ENCODE data around the gene PCDH15. TPM values are rescaled to one million over a fixed set of nuclear protein-coding genes. Genes with fewer than 3 reads are reported as not detected.

The PCDH15 gene
- total RNA-seq, 1 donor from 2014 or later: 0.07 TPM

DNA sequence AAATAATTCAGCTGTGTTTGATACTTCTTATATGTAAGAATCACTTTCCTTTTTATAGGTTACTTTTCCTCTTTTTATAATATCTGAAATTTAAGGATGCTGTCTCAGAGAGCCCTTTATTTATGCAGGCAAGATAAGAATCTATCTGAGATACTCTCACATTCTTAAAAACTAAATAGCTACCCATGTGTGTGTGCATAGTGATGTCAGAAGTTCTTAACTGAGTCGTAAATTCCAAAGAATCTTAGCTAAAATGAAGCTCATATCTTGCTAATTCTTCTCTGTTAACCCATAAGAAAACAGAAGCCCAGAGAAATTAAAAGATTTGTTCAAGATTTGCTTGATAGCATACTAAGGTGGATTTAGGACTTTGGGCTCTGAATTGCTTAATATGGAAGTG is 118.5 kb downstream of the PCDH15 start:
- H3K36me3 Mint-ChIP-seq (ENCODE audit: low read depth): no peaks in the 10 kb centered on the region
- peaks cover 27% of the 10 kb centered on the region for H3K9me3 Mint-ChIP-seq
- no peak overlapping the region for H3K27ac Mint-ChIP-seq
- intact Hi-C loops (cut with micrococcal nuclease): no loop called here
- no peak for DNase-seq (ENCODE audit: low spot score)
- no peaks in the 10 kb centered on the region for H3K4me1 Mint-ChIP-seq (ENCODE audit: low read depth)
- H3K27me3 Mint-ChIP-seq (ENCODE audit: low read depth): no peaks in the 10 kb centered on the region
- no peak overlapping the region for H3K4me3 Mint-ChIP-seq (ENCODE audit: low read depth)

DNA sequence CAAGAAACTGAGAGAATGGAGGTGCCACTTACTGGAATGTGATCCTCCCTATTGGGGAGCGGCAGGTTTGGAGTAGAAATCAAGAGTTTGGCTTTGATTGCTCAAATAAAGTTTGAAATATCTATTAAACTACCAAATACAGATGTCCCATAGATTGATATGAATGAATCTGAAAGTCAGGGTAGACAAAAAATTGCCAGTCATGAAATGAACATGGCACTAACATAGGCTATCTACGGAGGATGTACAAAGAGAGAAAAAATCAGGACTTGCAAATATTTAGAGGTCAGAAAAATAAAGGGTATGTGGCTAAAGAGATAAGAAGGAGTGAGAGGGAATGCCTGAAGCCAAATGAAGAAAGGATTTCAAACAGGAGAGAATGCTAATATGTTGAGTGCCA is 119.9 kb downstream of the PCDH15 start:
- H3K36me3 Mint-ChIP-seq (ENCODE audit: low read depth): no peaks in the 10 kb centered on the region
- no peak overlapping the region for H3K4me3 Mint-ChIP-seq (ENCODE audit: low read depth)
- no peaks in the 10 kb centered on the region for H3K4me1 Mint-ChIP-seq (ENCODE audit: low read depth)
- no peaks in the 10 kb centered on the region for H3K27me3 Mint-ChIP-seq (ENCODE audit: low read depth)
- no peak for DNase-seq (ENCODE audit: low spot score)
- intact Hi-C loops (cut with micrococcal nuclease): no loop called here
- H3K27ac Mint-ChIP-seq: no peak overlapping the region
- H3K9me3 Mint-ChIP-seq: peaks cover 24% of the 10 kb centered on the region

DNA sequence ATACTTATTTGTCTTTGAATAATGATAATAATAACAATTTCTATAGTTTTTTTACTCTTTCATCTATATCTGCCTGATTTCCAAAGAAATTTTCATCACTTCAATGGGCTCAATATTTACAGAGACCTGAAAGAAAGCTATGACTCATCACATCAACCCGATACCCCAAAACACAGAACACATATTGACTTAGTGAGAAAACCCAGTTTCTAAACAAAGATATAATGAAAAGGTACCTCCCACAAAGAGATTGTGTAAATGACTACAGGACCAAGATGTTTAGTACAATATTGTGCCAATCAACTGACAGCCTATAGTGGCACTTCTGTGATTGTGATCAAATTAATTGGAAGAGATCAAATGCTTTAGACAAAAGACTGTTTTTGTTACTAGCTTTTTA is 133.9 kb downstream of the PCDH15 start:
- Mint-ChIP-seq H3K4me1 (ENCODE audit: low read depth) (no peaks in the 10 kb centered on the region), H3K36me3 (ENCODE audit: low read depth) (no peaks in the 10 kb centered on the region), H3K4me3 (ENCODE audit: low read depth) (no peak overlapping the region), H3K27ac (no peak overlapping the region), H3K9me3 (peaks cover 9% of the 10 kb centered on the region), H3K27me3 (ENCODE audit: low read depth) (no peaks in the 10 kb centered on the region)
- DNase-seq (ENCODE audit: low spot score): no peak
- intact Hi-C loops (cut with micrococcal nuclease): no loop called here

DNA sequence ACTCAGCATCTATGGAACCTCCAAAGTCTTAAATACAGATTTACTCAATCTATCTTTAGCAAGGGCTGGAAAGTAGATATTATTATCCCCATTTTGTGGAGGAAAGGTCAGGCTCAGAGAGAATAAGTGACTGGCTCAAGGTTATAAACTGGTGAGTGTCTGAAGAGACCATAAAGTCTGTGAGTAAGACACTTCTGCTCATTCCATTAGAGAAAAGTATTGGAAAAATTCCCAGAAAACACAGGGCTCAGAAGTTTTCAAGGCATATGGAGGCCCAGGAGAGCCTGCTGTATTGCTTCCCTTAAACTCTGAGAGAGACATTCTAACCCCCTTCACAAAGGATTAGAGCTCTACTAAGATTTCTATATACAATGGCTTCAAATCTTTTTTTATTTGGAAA is 134.8 kb downstream of the PCDH15 start:
- no peak for DNase-seq (ENCODE audit: low spot score)
- intact Hi-C loops (cut with micrococcal nuclease): no loop called here
- H3K4me1 Mint-ChIP-seq (ENCODE audit: low read depth): no peaks in the 10 kb centered on the region
- H3K4me3 Mint-ChIP-seq (ENCODE audit: low read depth): no peak overlapping the region
- no peaks in the 10 kb centered on the region for H3K27me3 Mint-ChIP-seq (ENCODE audit: low read depth)
- H3K36me3 Mint-ChIP-seq (ENCODE audit: low read depth): no peaks in the 10 kb centered on the region
- peaks cover 14% of the 10 kb centered on the region for H3K9me3 Mint-ChIP-seq
- H3K27ac Mint-ChIP-seq: no peak overlapping the region

DNA sequence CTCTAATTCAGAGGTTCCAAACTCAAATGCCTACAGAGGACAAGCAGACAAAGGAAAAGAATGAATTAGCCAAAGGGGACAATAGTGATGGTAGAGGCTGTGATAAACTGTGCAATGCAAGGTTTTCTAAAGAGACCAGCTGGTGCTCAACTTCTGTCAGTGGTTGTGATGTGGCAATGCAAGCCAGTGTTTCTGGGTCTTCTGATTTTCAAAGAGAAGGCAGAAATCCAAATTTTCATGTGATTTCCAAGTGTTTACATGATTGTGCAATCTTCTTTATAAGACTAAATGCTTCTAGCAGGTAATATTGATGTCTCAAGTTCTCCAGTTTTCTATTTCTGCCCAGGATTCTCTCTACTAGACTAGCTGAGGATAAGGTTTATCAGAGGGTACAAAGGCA is 135.9 kb downstream of the PCDH15 start:
- no peak overlapping the region for H3K27ac Mint-ChIP-seq
- DNase-seq (ENCODE audit: low spot score): no peak
- no peaks in the 10 kb centered on the region for H3K4me1 Mint-ChIP-seq (ENCODE audit: low read depth)
- intact Hi-C loops (cut with micrococcal nuclease): no loop called here
- no peak overlapping the region for H3K4me3 Mint-ChIP-seq (ENCODE audit: low read depth)
- no peaks in the 10 kb centered on the region for H3K27me3 Mint-ChIP-seq (ENCODE audit: low read depth)
- no peaks in the 10 kb centered on the region for H3K36me3 Mint-ChIP-seq (ENCODE audit: low read depth)
- H3K9me3 Mint-ChIP-seq: peaks cover 23% of the 10 kb centered on the region

DNA sequence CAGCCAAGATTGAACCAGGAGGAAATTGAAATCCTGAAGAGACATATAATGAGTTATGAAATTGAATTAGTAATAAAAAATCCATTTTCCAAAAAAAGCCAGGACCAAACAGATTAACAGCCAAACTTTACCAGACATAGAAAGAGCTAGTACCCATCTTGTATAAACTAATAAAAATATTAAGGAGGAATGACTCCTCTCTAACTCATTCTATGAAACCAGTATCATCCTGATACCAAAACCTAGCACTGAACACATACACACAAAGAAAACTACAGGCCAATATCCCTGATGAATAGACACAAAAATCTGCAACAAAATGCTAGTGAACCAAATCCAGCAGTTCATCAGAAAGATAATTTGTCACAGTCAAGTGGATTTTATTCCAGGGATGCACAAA is 140.6 kb downstream of the PCDH15 start:
- no peak for DNase-seq (ENCODE audit: low spot score)
- H3K4me3 Mint-ChIP-seq (ENCODE audit: low read depth): no peak overlapping the region
- no peaks in the 10 kb centered on the region for H3K27me3 Mint-ChIP-seq (ENCODE audit: low read depth)
- H3K27ac Mint-ChIP-seq: no peak overlapping the region
- no peaks in the 10 kb centered on the region for H3K4me1 Mint-ChIP-seq (ENCODE audit: low read depth)
- H3K9me3 Mint-ChIP-seq: peaks cover 30% of the 10 kb centered on the region
- H3K36me3 Mint-ChIP-seq (ENCODE audit: low read depth): no peaks in the 10 kb centered on the region
- intact Hi-C loops (cut with micrococcal nuclease): no loop called here

DNA sequence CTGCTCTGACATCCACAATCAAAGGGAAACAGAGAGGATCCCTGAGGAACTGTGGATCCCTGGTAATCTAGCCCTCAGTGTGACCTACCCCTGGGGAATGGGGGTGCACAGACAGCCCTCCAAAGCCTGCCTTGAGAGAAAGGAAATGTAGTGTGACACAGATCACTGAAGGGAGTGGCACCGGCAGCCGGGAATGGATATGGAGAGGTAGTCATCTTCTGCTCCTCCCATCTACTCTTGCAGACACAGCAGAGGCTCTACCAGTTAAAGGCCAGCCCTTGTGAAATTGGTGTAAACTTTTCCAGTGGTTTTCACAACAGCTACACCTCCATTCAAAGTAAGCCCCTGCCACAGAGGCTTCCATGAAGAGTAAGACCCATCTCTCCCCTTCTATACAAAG is 144.4 kb downstream of the PCDH15 start:
- no peak overlapping the region for H3K4me3 Mint-ChIP-seq (ENCODE audit: low read depth)
- H3K27me3 Mint-ChIP-seq (ENCODE audit: low read depth): no peaks in the 10 kb centered on the region
- H3K27ac Mint-ChIP-seq: no peak overlapping the region
- no peaks in the 10 kb centered on the region for H3K4me1 Mint-ChIP-seq (ENCODE audit: low read depth)
- DNase-seq (ENCODE audit: low spot score): no peak
- no peaks in the 10 kb centered on the region for H3K36me3 Mint-ChIP-seq (ENCODE audit: low read depth)
- H3K9me3 Mint-ChIP-seq: peaks cover 31% of the 10 kb centered on the region
- intact Hi-C loops (cut with micrococcal nuclease): no loop called here

DNA sequence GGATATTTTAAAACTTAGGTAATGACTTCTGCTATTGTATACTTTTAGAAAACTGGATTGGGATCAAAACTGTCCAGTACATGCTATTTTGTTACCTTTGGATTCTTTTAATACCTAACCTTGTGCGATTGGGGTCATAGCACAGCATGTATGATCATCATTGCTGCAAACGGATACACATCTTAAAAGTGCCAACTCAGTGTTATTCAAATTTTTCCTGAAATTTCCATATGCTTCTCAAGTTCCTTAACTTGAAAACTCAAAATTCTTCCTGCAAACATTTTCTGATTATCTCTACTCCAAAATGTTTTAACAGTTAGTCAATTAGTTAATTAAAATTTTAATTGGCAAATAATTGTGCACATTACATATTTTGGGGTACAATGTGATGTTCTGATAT is 147.5 kb downstream of the PCDH15 start:
- H3K27me3 Mint-ChIP-seq (ENCODE audit: low read depth): no peaks in the 10 kb centered on the region
- H3K36me3 Mint-ChIP-seq (ENCODE audit: low read depth): no peaks in the 10 kb centered on the region
- H3K9me3 Mint-ChIP-seq: peaks cover 21% of the 10 kb centered on the region
- no peaks in the 10 kb centered on the region for H3K4me1 Mint-ChIP-seq (ENCODE audit: low read depth)
- no peak overlapping the region for H3K27ac Mint-ChIP-seq
- no peak for DNase-seq (ENCODE audit: low spot score)
- H3K4me3 Mint-ChIP-seq (ENCODE audit: low read depth): no peak overlapping the region
- intact Hi-C loops (cut with micrococcal nuclease): no loop called here

DNA sequence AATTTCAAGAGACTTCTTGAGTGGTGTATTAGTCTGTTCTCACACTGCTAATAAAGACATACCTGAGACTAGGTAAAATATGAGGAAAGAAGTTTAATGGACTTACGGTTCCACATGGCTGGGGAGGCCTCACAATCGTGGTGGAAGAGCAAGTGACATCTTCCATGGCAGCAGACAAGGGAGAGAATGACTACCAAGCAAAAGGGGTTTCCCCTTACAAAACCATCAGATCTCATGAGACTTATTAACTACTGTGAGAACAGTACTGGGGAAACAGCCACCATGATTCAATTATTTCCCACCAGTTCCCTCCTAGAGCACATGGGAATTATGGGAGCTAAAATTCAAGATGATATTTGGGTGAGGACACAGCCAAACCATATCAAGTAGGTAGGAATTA is 150.5 kb downstream of the PCDH15 start:
- Mint-ChIP-seq H3K4me1 (ENCODE audit: low read depth) (no peaks in the 10 kb centered on the region), H3K27me3 (ENCODE audit: low read depth) (no peaks in the 10 kb centered on the region), H3K36me3 (ENCODE audit: low read depth) (no peaks in the 10 kb centered on the region), H3K9me3 (peaks cover 29% of the 10 kb centered on the region), H3K4me3 (ENCODE audit: low read depth) (no peak overlapping the region), H3K27ac (no peak overlapping the region)
- intact Hi-C loops (cut with micrococcal nuclease): no loop called here
- DNase-seq (ENCODE audit: low spot score): no peak

DNA sequence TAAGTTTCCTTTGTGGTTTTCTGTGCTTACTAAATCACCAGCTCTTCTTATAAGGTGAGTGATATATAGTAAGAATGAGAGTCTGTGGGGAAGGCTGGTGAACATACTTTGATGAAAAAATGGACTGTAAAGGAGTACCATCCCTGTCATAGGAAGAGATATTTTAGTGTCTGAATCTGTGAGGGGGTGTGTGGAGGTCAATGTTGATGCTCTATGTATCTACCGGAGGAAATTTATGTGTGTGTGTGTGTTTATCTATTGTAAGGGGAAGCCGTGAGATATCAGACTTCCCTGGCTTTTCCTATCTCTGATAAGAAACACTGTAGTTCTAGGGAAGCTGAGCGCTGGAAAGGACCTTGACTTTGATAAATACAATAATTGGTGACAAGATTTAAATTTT is 179.0 kb downstream of the PCDH15 start:
- Mint-ChIP-seq H3K4me1 (ENCODE audit: low read depth) (no peaks in the 10 kb centered on the region), H3K9me3 (peaks cover 14% of the 10 kb centered on the region), H3K27ac (no peak overlapping the region), H3K36me3 (ENCODE audit: low read depth) (no peaks in the 10 kb centered on the region), H3K27me3 (ENCODE audit: low read depth) (no peaks in the 10 kb centered on the region), H3K4me3 (ENCODE audit: low read depth) (no peak overlapping the region)
- intact Hi-C loops (cut with micrococcal nuclease): no loop called here
- no peak for DNase-seq (ENCODE audit: low spot score)

DNA sequence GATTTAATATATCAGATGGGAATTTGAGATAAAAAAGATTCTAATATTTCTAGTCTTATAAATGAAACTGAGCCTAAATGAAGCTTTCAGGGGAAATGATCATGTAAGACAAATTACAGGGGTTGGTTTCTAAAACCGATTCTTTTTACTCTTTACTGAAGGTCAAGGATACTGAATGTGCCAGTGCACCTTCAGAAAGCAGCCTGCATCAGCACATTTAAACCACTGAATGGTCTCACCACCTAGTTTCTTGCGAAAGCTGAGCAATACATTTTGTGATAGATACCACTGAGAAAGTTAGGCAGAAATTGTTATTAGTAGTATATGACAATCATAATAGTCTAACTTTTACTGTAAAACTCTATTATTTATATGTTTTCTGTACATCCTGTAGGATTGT is 180.7 kb downstream of the PCDH15 start:
- H3K9me3 Mint-ChIP-seq: peaks cover 6% of the 10 kb centered on the region
- H3K36me3 Mint-ChIP-seq (ENCODE audit: low read depth): no peaks in the 10 kb centered on the region
- intact Hi-C loops (cut with micrococcal nuclease): no loop called here
- no peak overlapping the region for H3K27ac Mint-ChIP-seq
- no peak overlapping the region for H3K4me3 Mint-ChIP-seq (ENCODE audit: low read depth)
- H3K27me3 Mint-ChIP-seq (ENCODE audit: low read depth): no peaks in the 10 kb centered on the region
- H3K4me1 Mint-ChIP-seq (ENCODE audit: low read depth): no peaks in the 10 kb centered on the region
- DNase-seq (ENCODE audit: low spot score): no peak

DNA sequence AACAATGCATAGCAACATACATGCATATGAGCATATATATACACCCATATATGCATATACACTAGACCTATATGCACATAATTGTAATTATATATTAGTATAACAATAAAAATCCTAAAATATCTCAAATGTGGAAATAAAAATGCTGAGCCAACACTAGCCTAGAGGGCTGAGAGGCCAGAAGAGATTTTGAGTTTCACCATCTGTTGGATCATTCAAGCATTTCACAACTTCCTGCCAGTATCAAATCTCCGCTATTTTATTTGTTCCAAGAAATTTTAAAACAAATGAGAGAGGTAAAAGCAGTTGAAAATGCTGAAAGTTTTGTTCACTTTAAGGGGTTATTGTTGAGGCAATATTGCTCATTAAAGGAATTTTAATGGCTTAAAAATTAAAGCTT is 187.0 kb downstream of the PCDH15 start:
- Mint-ChIP-seq H3K4me1 (ENCODE audit: low read depth) (no peaks in the 10 kb centered on the region), H3K36me3 (ENCODE audit: low read depth) (no peaks in the 10 kb centered on the region), H3K27me3 (ENCODE audit: low read depth) (no peaks in the 10 kb centered on the region), H3K27ac (no peak overlapping the region), H3K9me3 (peaks cover 4% of the 10 kb centered on the region), H3K4me3 (ENCODE audit: low read depth) (no peak overlapping the region)
- intact Hi-C loops (cut with micrococcal nuclease): no loop called here
- DNase-seq (ENCODE audit: low spot score): no peak

DNA sequence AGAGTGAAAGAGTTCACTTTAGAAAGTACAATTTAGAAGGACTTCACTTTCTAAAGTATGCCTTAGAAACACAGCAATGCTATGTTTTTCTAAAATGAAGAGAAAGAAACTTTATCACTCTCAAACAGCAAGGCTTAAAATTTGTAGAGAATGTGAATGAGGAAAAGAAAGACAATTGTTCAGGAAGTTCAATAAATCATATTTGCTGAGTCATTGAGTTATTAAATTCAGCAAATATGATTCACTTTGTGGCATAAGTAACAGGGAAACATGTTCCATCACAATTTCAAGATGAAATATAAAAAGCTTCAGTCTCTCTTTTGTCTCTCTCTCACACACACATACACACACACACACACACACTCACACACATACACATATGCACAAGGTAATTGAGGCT is 187.9 kb downstream of the PCDH15 start:
- intact Hi-C loops (cut with micrococcal nuclease): no loop called here
- Mint-ChIP-seq H3K9me3 (peaks cover 4% of the 10 kb centered on the region), H3K4me3 (ENCODE audit: low read depth) (no peak overlapping the region)

DNA sequence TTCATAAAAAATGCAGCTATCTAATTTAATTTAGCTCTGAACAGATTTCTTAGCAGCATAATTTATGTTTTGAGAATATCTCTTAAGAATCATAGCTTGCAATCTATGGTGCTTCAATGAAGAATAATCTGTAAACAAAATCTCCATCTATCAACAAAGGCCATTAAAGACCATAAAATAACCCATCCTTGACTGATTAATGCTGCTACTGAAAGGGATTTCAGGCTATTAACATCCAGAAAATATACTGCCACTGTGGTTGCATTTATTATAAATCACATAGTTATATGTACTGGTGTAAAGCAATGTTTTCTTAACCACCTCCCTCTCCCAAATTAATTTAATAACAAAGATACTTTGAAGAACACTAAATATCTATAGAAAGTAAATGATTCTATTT is 191.6 kb downstream of the PCDH15 start:
- Mint-ChIP-seq H3K36me3 (ENCODE audit: low read depth) (no peaks in the 10 kb centered on the region), H3K9me3 (peaks cover 20% of the 10 kb centered on the region), H3K4me1 (ENCODE audit: low read depth) (no peaks in the 10 kb centered on the region), H3K27me3 (ENCODE audit: low read depth) (no peaks in the 10 kb centered on the region), H3K27ac (no peak overlapping the region), H3K4me3 (ENCODE audit: low read depth) (no peak overlapping the region)
- intact Hi-C loops (cut with micrococcal nuclease): no loop called here
- no peak for DNase-seq (ENCODE audit: low spot score)

More for the DNA sequence above, 187.9 kb downstream of the PCDH15 start:
- DNase-seq (ENCODE audit: low spot score): no peak
- Mint-ChIP-seq H3K36me3 (ENCODE audit: low read depth) (no peaks in the 10 kb centered on the region), H3K4me1 (ENCODE audit: low read depth) (no peaks in the 10 kb centered on the region), H3K27me3 (ENCODE audit: low read depth) (no peaks in the 10 kb centered on the region), H3K27ac (no peak overlapping the region)

Data from activated T-helper 2 cell treated with anti-CD3 and anti-CD28 coated beads, Interferon-gamma antibody, Interleukin-2, Interleukin-4, amounts not matched to agents 10 μg/mL and 5 μg/mL and 100 μg/mL, durations not matched to agents 14 hours and 24 hours and 36 hours (primary cell).